Measurements from ENCODE around the gene CRHR1.

DNA sequence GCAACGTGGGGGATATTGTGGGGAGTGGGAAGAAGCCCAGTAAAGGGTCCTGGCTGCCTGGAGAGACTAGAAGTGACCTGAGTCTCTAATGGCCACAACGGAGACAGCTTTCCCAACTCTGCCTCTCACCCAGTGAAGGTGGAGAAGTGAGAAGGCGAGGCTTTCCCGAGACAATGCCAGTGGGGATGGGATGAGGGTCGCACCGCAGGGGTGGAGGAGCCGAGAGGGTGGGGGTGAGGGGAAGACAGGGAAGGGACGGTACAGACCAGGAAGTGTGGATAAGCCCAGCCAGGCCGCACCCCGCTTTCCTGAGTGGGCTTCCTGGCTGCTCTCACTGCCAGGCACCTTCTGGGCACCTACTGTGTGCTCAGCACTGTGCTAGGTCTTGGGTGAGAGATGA lies 53.1 kb downstream of the CRHR1 start:
- no peak for TF ChIP-seq EZH2 (IDR thresholded peaks at IDR 0.05; ENCODE audit: insufficient read depth, poor library complexity, severe bottlenecking)
- no peak for TF ChIP-seq EZH2phosphoT487 (IDR thresholded peaks at IDR 0.05; ENCODE audit: insufficient read depth, low read depth)

Data from GM23248 (cell line).